Stimulated activated CD8-positive, alpha-beta memory T cell treated with anti-CD3 and anti-CD28 coated beads, Interleukin-7, amount 100 ng/mL, for 1 hour (primary cell): ENCODE measurements around the gene CDH23.
A peak's percentile ranks its signal among the peaks of the same experiment; 100 is the strongest.

Experiments used
- DNase-seq, 2 donors: peaks; one replicate each; pipeline ENCODE4 v3.0.0-alpha.2; 2020; ENCODE audit warnings: low read depth in 2 of 2

CDH23 gene

DNA sequence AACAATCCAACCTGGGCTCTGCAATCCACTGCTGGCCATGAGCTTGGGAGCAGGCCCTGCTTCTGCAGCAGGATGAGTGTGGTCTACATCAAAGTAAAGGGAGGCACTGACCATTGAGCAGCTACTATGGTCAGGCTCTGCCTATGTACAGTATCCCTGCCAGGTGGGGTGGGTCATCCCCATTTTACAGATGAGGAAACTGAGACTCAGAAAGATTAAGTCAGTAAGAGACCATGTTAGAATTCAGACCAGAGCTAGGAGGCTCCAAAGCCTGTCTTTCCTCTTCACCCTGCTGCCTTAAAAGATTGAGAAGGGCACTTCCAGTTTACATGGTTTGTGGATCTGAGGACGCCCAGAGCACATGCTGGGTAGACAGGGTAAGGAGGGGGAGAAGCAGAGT, 27.1 kb upstream of the CDH23 start:
- DNase-seq, result no peak

GRCh38 chr10:71370031-71370430, 26.7 kb upstream of the CDH23 start:
- DNase-seq, result no peak

- DNase-seq, result no peak
These were observed 25.0 kb upstream of the CDH23 start for GRCh38 chr10:71371750-71372166.

- no peak for DNase-seq
These were observed 23.7 kb upstream of the CDH23 start for GRCh38 chr10:71372882-71373495.

GRCh38 chr10:71374481-71375233, 22.1 kb upstream of the CDH23 start:
- DNase-seq, result no peak

- DNase-seq, result no peak
These were observed 20.8 kb upstream of the CDH23 start for GRCh38 chr10:71375952-71376351.

DNA sequence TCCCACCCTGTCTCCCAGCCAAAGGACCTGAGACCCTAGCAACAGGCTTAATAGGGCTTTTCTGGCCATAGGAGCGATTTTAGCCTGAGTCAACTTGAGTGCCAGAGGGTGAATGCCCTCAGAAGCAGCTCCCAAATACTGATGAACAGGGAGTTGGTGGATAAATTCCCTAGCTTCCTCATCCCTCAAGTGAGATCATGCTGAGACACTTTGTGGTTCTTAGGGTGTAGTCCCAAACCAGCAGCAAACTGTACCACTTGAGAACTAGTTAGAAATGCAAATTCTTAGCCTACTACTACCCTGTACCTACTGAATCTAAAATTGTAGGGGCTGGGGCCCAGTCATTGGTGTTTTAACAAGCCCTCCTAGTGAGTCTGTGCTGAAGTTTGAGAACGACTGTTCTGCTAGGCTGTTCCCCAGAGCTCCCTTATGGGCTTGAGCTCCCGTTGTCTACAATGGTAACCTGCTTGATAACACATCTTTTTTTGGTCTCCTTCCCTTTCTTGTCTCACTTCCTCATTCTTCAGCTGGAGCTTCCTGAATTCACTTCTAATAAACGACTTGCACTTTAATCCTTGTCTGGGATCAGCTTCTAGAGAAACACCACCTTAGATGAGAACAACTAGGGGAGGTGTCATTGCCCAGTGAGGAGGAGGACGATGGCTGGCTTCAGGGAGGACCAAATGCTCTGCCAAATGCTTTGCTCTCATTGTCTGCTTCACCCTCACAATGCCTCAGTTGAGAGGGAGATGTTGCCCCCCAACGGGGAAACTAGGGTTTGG, 18.2 kb upstream of the CDH23 start:
- no peak for DNase-seq

- no peak for DNase-seq
These were observed 17.5 kb upstream of the CDH23 start for GRCh38 chr10:71379118-71379766.

GRCh38 chr10:71380841-71381240, 15.9 kb upstream of the CDH23 start:
- no peak for DNase-seq

- no peak for DNase-seq
These were observed 15.1 kb upstream of the CDH23 start for GRCh38 chr10:71381611-71382010.

GRCh38 chr10:71382028-71382427, 14.7 kb upstream of the CDH23 start:
- no peak for DNase-seq

GRCh38 chr10:71382757-71383156, 14.0 kb upstream of the CDH23 start:
- no peak for DNase-seq

- peak; percentile 37 to 64 for DNase-seq
These were observed 12.6 kb upstream of the CDH23 start for GRCh38 chr10:71383972-71384687.

- no peak for DNase-seq
These were observed 8.5 kb upstream of the CDH23 start for GRCh38 chr10:71388171-71388570.

- DNase-seq, result no peak
These were observed 8.0 kb upstream of the CDH23 start for GRCh38 chr10:71388583-71389310.

DNA sequence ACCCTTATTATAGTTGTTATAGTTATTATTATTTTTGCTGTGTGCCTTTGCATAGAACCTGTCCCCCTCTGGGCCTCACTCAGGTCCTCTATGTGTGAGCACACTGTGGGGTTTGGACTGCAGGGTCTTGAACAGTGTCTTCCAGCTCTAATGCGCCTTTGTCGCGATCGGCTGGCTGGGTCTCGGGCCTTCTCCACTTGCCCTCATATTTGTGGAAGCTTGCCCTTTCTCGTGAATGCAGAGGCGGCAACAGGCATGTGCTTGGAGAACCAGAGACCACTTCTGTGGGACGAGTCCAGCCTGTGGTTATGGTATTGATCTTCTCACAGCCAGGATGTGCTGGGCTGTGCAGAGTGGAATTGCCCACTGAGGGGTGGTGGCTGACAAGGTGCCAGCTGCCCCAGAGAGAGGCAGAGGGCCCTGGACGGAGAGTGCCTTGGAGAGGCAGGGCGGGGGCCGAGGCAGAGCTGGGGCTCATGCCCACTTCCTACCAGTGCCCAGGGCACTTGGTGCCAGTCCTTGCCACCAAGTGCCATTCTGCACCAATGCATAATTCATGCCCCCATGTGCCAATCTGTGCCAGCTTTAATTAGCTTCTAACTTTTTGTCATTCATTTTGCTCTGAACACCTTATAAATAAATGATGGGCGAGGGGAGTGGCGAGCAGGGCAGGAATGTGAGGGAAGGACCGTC, 6.8 kb upstream of the CDH23 start:
- DNase-seq, result no peak

DNA sequence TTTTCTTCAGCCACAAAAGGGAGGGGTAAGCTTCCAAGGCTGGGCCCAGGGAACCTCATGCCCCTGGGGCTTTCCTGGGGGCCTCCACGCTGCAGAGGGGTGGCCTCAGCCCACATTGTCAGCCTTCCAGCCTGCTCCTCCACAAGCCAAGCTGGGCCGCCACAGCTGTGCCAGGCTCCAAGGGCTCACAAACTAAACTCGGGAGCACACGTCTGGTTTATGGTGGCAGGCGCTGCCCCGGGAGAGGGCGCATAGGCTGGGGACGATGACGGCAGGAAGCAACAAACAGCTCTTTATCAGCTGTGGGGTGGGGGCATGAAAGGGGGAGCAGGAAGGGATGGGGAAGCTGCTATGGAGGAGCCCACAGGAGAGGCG, 6.3 kb upstream of the CDH23 start:
- no peak for DNase-seq

GRCh38 chr10:71390921-71391690, 5.6 kb upstream of the CDH23 start:
- DNase-seq, result no peak

DNA sequence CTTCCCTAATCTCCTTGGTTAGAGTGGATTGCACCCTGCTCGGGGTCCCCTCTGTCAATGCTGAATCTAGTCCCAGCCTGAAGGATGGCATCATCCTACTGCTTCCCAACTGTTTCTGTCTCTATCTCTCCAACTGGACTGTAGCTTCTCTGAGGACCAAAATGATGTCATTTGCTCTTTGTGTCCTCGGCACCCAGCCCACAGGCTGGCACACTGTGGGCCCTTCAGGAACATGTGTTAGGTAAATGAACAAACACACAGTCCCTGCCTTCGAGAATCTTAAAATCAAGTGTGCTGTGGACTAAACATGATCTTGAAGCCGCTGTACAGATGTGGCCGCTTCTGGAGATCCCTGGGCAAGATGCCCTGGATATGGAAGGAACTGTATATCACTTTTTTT, 5.0 kb upstream of the CDH23 start:
- DNase-seq, result no peak

DNA sequence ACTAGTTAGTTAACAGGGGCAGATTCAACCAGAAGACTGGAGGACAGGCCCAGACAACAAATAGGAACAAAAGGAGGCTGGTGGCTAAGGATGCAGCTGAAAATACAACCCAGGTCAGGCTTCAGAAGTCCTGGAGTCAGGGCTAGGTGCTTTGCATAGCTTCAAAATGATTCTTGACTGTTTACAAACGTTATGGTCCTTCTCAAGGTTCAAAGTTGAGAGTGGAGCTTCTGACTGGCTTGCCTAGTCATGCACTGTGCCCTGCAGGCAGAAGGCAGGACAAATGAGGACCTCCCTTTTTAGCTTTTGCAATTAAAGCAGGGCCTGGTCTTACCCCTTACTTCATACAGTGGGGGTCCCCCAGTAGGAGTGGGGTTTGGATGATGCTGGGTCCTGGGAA, 4.4 kb upstream of the CDH23 start:
- no peak for DNase-seq
